Activated CD4-positive, alpha-beta T cell treated with anti-CD3 and anti-CD28 coated beads for 36 hours (primary cell): ENCODE data around the gene DCTN1. TPM values are rescaled to one million over a fixed set of nuclear protein-coding genes. Genes with fewer than 3 reads are reported as not detected.

Experiments
- ATAC-seq: fragments of 200-7000 bp; cut with Tn5 transposase; one replicate; pipeline ENCODE4 v1.10.0; 2021; ENCODE audit warnings: mild to moderate bottlenecking, moderate library complexity
- CTCF ChIA-PET: fragments of 350-600 bp; sonication (Branson Sonifier 250); formaldehyde crosslinking; loops from one replicate; lab custom pipeline; 2021; ENCODE audit warnings: antibody characterized with exemption; lab: Charles Lee
- POLR2A ChIA-PET: fragments of 350-600 bp; sonication (Branson Sonifier 250); formaldehyde crosslinking; loops from one replicate; lab custom pipeline; 2021; ENCODE audit warnings: antibody characterized with exemption, inconsistent platforms; lab: Charles Lee
- DNase-seq: peaks from one replicate; pipeline ENCODE4 v3.0.0-alpha.2; 2020
- H3K27ac Mint-ChIP-seq: one replicate; pipeline ENCODE4 v1.8.0; 2021; ENCODE audit warnings: mixed read lengths
- H3K27me3 Mint-ChIP-seq: one replicate; pipeline ENCODE4 v1.8.0; 2021; ENCODE audit warnings: mixed read lengths
- H3K36me3 Mint-ChIP-seq: one replicate; pipeline ENCODE4 v1.8.0; 2021; ENCODE audit warnings: low read depth, mixed read lengths
- H3K4me1 Mint-ChIP-seq: one replicate; pipeline ENCODE4 v1.8.0; 2021; ENCODE audit warnings: mixed read lengths
- H3K4me3 Mint-ChIP-seq: one replicate; pipeline ENCODE4 v1.8.0; 2021; ENCODE audit warnings: mild to moderate bottlenecking, moderate library complexity, mixed read lengths
- H3K9me3 Mint-ChIP-seq: one replicate; pipeline ENCODE4 v1.8.0; 2021; ENCODE audit warnings: low read depth, mixed read lengths
- intact Hi-C, 2 experiments: fragments of 100-400 bp; cut with DNase I in 1 of 2; cut with micrococcal nuclease in 1 of 2; formaldehyde crosslinking; loops; one replicate each; pipeline versions ENCODE4 v1.14.2 to v1.15.1; 2022 to 2024; cut with DNase I, micrococcal nuclease
- total RNA-seq, 2 experiments: library from RNA; stranded (reverse); gene quantifications; one replicate each; pipeline ENCODE4 v1.2.3, GENCODE V29; 2021

Gene DCTN1
- total RNA-seq, 2 experiments from 2014 or later, result 78.1 to 132 TPM

GRCh38 chr2:74390606-74391005 lies 10.5 kb upstream of the DCTN1 start:
- ATAC-seq (no peak), DNase-seq (no peak)

GRCh38 chr2:74387346-74387745 lies 7.2 kb upstream of the DCTN1 start:
- DNase-seq (no peak), ATAC-seq (peak; percentile 48)
- H3K4me1 Mint-ChIP-seq, result peaks cover 6% of the 10 kb centered on the region
- no peaks in the 10 kb centered on the region for H3K27me3 Mint-ChIP-seq
- CTCF ChIA-PET, result interaction anchor here (0.7 to 1.2 kb wide), 3 partner anchors 13 to 67 kb away, joined by 3 to 4 read pairs (median 4); no protein-coding TSS in a partner anchor
- POLR2A ChIA-PET, result no interaction called here
- intact Hi-C loops, result no loop called here
- H3K4me3 Mint-ChIP-seq, result no peak overlapping the region
- peaks cover 2% of the 10 kb centered on the region for H3K36me3 Mint-ChIP-seq
- no peak overlapping the region for H3K27ac Mint-ChIP-seq
- H3K9me3 Mint-ChIP-seq, result no peaks in the 10 kb centered on the region

More at GRCh38 chr2:74390606-74391005, 10.5 kb upstream of the DCTN1 start:
- CTCF ChIA-PET, result interaction anchor here (0.6 to 3.2 kb wide), 18 partner anchors 8 to 563 kb away, joined by 3 to 16 read pairs (median 5); partner anchors contain the start of genes DCTN1, INO80B and RTKN
- Mint-ChIP-seq H3K27me3 (no peaks in the 10 kb centered on the region), H3K36me3 (no peaks in the 10 kb centered on the region), H3K4me1 (peaks cover 7% of the 10 kb centered on the region), H3K9me3 (no peaks in the 10 kb centered on the region), H3K4me3 (peak overlapping the region; percentile 86), H3K27ac (no peak overlapping the region)
- POLR2A ChIA-PET, result interaction anchor here (0.7 kb wide), 1 partner anchor 212 kb away, joined by 8 read pairs; the partner anchor contains the start of gene MOB1A
- intact Hi-C loops, result loop anchor here (1.0 to 10.0 kb wide), 2 partner anchors 264 to 566 kb away; partner anchors contain the start of genes STAMBP (in 2 of the 2) and SEMA4F (in 1 of the 2)

- H3K4me1 Mint-ChIP-seq, result peaks cover 14% of the 10 kb centered on the region
- intact Hi-C loops, result no loop called here
- no peak overlapping the region for H3K4me3 Mint-ChIP-seq
- H3K27ac Mint-ChIP-seq, result no peak overlapping the region
- no peak for DNase-seq
- peaks cover 3% of the 10 kb centered on the region for H3K36me3 Mint-ChIP-seq
- no peak for ATAC-seq
- no peaks in the 10 kb centered on the region for H3K9me3 Mint-ChIP-seq
- CTCF ChIA-PET, result interaction anchor here (0.9 to 1.5 kb wide), 2 partner anchors 50 to 55 kb away, joined by 3 to 8 read pairs; no protein-coding TSS in a partner anchor
- no peaks in the 10 kb centered on the region for H3K27me3 Mint-ChIP-seq
- POLR2A ChIA-PET, result no interaction called here
Measured at GRCh38 chr2:74385396-74385795, 5.3 kb upstream of the DCTN1 start.

GRCh38 chr2:74384051-74384450 lies 3.9 kb upstream of the DCTN1 start:
- no peaks in the 10 kb centered on the region for H3K9me3 Mint-ChIP-seq
- no peak overlapping the region for H3K4me3 Mint-ChIP-seq
- intact Hi-C loops, result no loop called here
- peaks cover 3% of the 10 kb centered on the region for H3K36me3 Mint-ChIP-seq
- ChIA-PET CTCF (no interaction called here), POLR2A (no interaction called here)
- H3K27me3 Mint-ChIP-seq, result no peaks in the 10 kb centered on the region
- peaks cover 22% of the 10 kb centered on the region for H3K4me1 Mint-ChIP-seq
- ATAC-seq (no peak), DNase-seq (no peak)
- H3K27ac Mint-ChIP-seq, result no peak overlapping the region

GRCh38 chr2:74383254-74383653 lies 3.1 kb upstream of the DCTN1 start:
- no peak overlapping the region for H3K4me3 Mint-ChIP-seq
- no peak overlapping the region for H3K27ac Mint-ChIP-seq
- ChIA-PET CTCF (no interaction called here), POLR2A (no interaction called here)
- no peak for DNase-seq
- H3K4me1 Mint-ChIP-seq, result peaks cover 24% of the 10 kb centered on the region
- intact Hi-C loops, result no loop called here
- no peaks in the 10 kb centered on the region for H3K27me3 Mint-ChIP-seq
- ATAC-seq, result no peak
- H3K36me3 Mint-ChIP-seq, result peaks cover 3% of the 10 kb centered on the region
- no peaks in the 10 kb centered on the region for H3K9me3 Mint-ChIP-seq

GRCh38 chr2:74381751-74382150 lies 1.6 kb upstream of the DCTN1 start:
- Mint-ChIP-seq H3K27ac (no peak overlapping the region), H3K27me3 (no peaks in the 10 kb centered on the region), H3K4me1 (peaks cover 24% of the 10 kb centered on the region), H3K4me3 (no peak overlapping the region), H3K36me3 (peaks cover 7% of the 10 kb centered on the region), H3K9me3 (no peaks in the 10 kb centered on the region)
- CTCF ChIA-PET, result interaction anchor here (1.1 to 1.2 kb wide), 2 partner anchors 10 to 100 kb away, joined by 4 to 9 read pairs; no protein-coding TSS in a partner anchor
- intact Hi-C loops, result no loop called here
- DNase-seq (no peak), ATAC-seq (no peak)
- POLR2A ChIA-PET, result interaction anchor here (0.6 kb wide), 2 partner anchors 72 to 100 kb away, joined by 3 read pairs; no protein-coding TSS in a partner anchor

- POLR2A ChIA-PET, result no interaction called here
- CTCF ChIA-PET, result interaction anchor here (0.8 kb wide), 1 partner anchor 8 kb away, joined by 3 read pairs; no protein-coding TSS in a partner anchor
- intact Hi-C loops, result no loop called here
- no peak overlapping the region for H3K27ac Mint-ChIP-seq
- H3K9me3 Mint-ChIP-seq, result no peaks in the 10 kb centered on the region
- no peak overlapping the region for H3K4me3 Mint-ChIP-seq
- DNase-seq, result no peak
- no peaks in the 10 kb centered on the region for H3K27me3 Mint-ChIP-seq
- H3K4me1 Mint-ChIP-seq, result peaks cover 24% of the 10 kb centered on the region
- peaks cover 5% of the 10 kb centered on the region for H3K36me3 Mint-ChIP-seq
- no peak for ATAC-seq
Measured at GRCh38 chr2:74378007-74378406, 2.1 kb downstream of the DCTN1 start.

- no peak overlapping the region for H3K4me3 Mint-ChIP-seq
- ChIA-PET CTCF (interaction anchor here (0.6 to 1.9 kb wide), 3 partner anchors 16 to 726 kb away, joined by 3 to 5 read pairs (median 3); no protein-coding TSS in a partner anchor), POLR2A (no interaction called here)
- H3K9me3 Mint-ChIP-seq, result no peaks in the 10 kb centered on the region
- intact Hi-C loops, result no loop called here
- peaks cover 13% of the 10 kb centered on the region for H3K4me1 Mint-ChIP-seq
- H3K27me3 Mint-ChIP-seq, result no peaks in the 10 kb centered on the region
- ATAC-seq (no peak), DNase-seq (no peak)
- peaks cover 7% of the 10 kb centered on the region for H3K36me3 Mint-ChIP-seq
- H3K27ac Mint-ChIP-seq, result no peak overlapping the region
Measured at GRCh38 chr2:74375838-74376237, 4.3 kb downstream of the DCTN1 start.

GRCh38 chr2:74374509-74375205 lies 5.5 kb downstream of the DCTN1 start:
- peaks cover 2% of the 10 kb centered on the region for H3K4me1 Mint-ChIP-seq
- DNase-seq (no peak), ATAC-seq (no peak)
- intact Hi-C loops, result no loop called here
- ChIA-PET POLR2A (no interaction called here), CTCF (no interaction called here)
- peaks cover 13% of the 10 kb centered on the region for H3K36me3 Mint-ChIP-seq
- no peaks in the 10 kb centered on the region for H3K9me3 Mint-ChIP-seq
- no peaks in the 10 kb centered on the region for H3K27me3 Mint-ChIP-seq
- H3K27ac Mint-ChIP-seq, result no peak overlapping the region
- H3K4me3 Mint-ChIP-seq, result no peak overlapping the region

- H3K36me3 Mint-ChIP-seq, result peaks cover 16% of the 10 kb centered on the region
- ChIA-PET POLR2A (no interaction called here), CTCF (no interaction called here)
- intact Hi-C loops, result no loop called here
- no peaks in the 10 kb centered on the region for H3K9me3 Mint-ChIP-seq
- peaks cover 2% of the 10 kb centered on the region for H3K4me1 Mint-ChIP-seq
- no peak overlapping the region for H3K4me3 Mint-ChIP-seq
- DNase-seq (no peak), ATAC-seq (no peak)
- no peaks in the 10 kb centered on the region for H3K27me3 Mint-ChIP-seq
- no peak overlapping the region for H3K27ac Mint-ChIP-seq
Measured at GRCh38 chr2:74373985-74374384, 6.1 kb downstream of the DCTN1 start.

- Mint-ChIP-seq H3K27me3 (no peaks in the 10 kb centered on the region), H3K4me3 (no peak overlapping the region), H3K36me3 (peaks cover 20% of the 10 kb centered on the region), H3K4me1 (no peaks in the 10 kb centered on the region), H3K9me3 (no peaks in the 10 kb centered on the region), H3K27ac (no peak overlapping the region)
- intact Hi-C loops, result no loop called here
- ChIA-PET POLR2A (no interaction called here), CTCF (no interaction called here)
- ATAC-seq (no peak), DNase-seq (no peak)
Measured at GRCh38 chr2:74373221-74373676, 6.9 kb downstream of the DCTN1 start.

GRCh38 chr2:74372674-74373073 lies 7.4 kb downstream of the DCTN1 start:
- ATAC-seq, result no peak
- POLR2A ChIA-PET, result no interaction called here
- H3K27ac Mint-ChIP-seq, result no peak overlapping the region
- no peaks in the 10 kb centered on the region for H3K27me3 Mint-ChIP-seq
- no peak for DNase-seq
- no peaks in the 10 kb centered on the region for H3K4me1 Mint-ChIP-seq
- H3K4me3 Mint-ChIP-seq, result no peak overlapping the region
- H3K36me3 Mint-ChIP-seq, result peaks cover 18% of the 10 kb centered on the region
- no peaks in the 10 kb centered on the region for H3K9me3 Mint-ChIP-seq
- CTCF ChIA-PET, result no interaction called here
- intact Hi-C loops, result no loop called here
